Aortic smooth muscle cell (primary cell): Measurements from ENCODE around the gene PBOV1. TPM values are rescaled to one million over a fixed set of nuclear protein-coding genes. Genes with fewer than 3 reads are reported as not detected.

Experiments
- total RNA-seq: library from RNA; depleted of rRNA; stranded (reverse); fragments of >200 nt; gene quantifications from 2 replicates; pipeline ENCODE4 v1.2.3, GENCODE V29; 2014

Gene PBOV1
- not detected in 2 replicates for total RNA-seq

GRCh38 chr6:138218449-138218848, at the start of gene PBOV1:
Gene PBOV1 (minus strand): TSS chr6:138218491. CDS start chr6:138218395, 96 bp downstream.

Other genes with a start within 250 kb of the PBOV1 start
- 10.7 and 15.6 TPM in 2 replicates for gene PERP, start 111.1 kb downstream of the PBOV1 start, total RNA-seq
- 0.25 and 0.26 TPM in 2 replicates for gene ARFGEF3, start 56.6 kb downstream of the PBOV1 start, total RNA-seq
- gene SMIM28, start 159.4 kb upstream of the PBOV1 start, total RNA-seq, result not detected in 2 replicates
- 19.3 and 38.9 TPM in 2 replicates for gene HEBP2, start 185.7 kb upstream of the PBOV1 start, total RNA-seq